Epidermal melanocyte (primary cell): ENCODE measurements around the gene GPR158.

Experiments used
- DNase-seq: peaks from one replicate; pipeline ENCODE4 v3.0.0; 2011; ENCODE audit warnings: low spot score; ENCODE audit not compliant: insufficient read length

Gene GPR158

GRCh38 chr10:25498645-25499044 lies 323.8 kb downstream of the GPR158 start:
- DNase-seq: no peak

DNA sequence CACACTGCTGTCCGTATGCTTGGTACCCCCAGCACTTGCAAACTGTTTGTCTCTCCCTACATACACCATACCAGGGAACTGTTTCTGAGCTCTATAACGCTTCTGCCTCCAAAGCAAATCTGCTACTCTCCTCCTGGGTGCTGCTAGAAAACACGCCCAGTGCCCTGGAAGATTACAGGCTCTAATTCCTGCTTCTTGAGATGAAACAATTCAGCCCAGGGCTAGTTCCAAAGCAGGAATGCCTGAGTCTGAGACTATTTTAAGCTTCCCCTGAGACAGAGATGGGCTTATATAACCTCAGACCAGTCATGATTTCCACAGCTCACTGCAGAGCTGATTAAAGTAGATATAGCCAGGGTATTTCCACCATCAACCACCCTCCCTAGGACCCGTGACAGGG lies 327.1 kb downstream of the GPR158 start:
- no peak for DNase-seq

DNA sequence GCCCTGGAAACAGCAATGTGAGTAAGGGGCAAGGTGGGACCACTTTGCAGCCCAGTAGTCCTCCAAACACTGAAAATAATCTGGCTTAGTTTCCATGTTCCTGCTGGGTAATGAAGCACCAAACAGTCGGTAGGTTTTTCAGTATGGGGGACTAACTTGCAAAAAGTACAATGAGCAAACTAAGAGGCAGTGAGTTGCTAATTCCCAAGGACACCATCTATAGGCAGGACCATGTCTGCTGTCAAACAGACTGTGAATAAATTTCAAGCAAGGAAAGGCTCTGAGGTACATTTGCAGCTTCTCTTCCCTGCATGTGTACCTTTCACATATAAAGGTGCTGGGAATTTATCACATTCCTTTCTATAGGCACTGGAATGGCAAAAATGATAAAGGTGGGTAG lies 327.7 kb downstream of the GPR158 start:
- DNase-seq: no peak

- no peak for DNase-seq
These were observed 329.5 kb downstream of the GPR158 start for GRCh38 chr10:25504306-25504705.

- DNase-seq: no peak
These were observed 330.0 kb downstream of the GPR158 start for GRCh38 chr10:25504838-25505237.

- no peak for DNase-seq
These were observed 330.7 kb downstream of the GPR158 start for GRCh38 chr10:25505466-25505865.

- DNase-seq: no peak
These were observed 332.1 kb downstream of the GPR158 start for GRCh38 chr10:25506821-25507335.

DNA sequence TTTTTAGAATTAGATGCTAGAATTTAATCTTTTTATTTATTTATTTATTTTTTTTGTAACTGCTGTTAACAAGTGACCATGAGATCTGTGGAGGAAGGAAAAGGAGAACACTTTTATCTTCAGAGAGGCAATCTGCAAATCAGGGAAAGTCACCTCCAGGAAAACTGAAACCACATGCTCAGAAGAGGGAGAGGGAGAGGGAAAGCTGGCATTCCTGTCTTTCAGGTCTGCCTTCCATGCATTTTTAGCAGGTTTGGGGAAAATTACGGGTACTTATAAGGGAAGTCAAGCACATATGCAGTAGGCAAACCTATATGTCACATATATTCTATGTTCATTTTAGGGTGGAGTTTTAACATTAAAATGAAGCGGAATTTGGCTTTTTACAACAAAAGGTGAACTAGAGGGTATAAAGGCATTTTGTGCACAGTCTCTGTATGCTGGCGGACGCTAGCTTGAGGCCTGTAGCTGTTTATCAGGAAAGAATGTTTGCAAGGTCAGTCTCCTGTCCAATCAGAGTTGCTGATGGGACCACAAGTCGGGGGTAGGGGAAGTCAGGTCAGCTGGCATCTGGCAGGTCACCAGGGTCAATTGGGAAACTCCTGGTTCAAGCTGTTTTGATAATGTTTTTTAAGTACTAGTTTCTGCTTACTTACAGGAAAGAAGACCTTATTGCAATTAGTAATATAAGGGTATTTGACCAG lies 333.5 kb downstream of the GPR158 start:
- DNase-seq: no peak

DNA sequence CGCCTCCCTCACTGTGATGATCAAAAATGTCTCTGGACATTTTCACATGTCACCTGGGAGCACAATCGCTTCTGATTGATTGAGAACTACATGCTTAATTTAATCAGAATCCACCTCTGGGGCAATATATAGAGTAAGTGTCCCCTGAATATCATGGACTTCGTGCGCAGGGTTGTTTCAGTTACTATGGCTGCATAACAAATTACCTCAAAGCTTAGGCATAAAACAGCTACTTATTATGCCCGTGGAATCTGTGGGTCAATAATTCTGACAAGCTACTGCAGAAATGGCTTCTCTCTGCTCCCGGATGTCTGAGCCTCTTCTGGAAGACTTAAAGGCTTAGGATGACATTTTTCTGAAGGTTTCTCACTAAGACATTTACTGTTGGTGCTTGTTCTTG lies 334.4 kb downstream of the GPR158 start:
- DNase-seq: no peak

GRCh38 chr10:25522294-25522693 lies 347.5 kb downstream of the GPR158 start:
- DNase-seq: no peak

DNA sequence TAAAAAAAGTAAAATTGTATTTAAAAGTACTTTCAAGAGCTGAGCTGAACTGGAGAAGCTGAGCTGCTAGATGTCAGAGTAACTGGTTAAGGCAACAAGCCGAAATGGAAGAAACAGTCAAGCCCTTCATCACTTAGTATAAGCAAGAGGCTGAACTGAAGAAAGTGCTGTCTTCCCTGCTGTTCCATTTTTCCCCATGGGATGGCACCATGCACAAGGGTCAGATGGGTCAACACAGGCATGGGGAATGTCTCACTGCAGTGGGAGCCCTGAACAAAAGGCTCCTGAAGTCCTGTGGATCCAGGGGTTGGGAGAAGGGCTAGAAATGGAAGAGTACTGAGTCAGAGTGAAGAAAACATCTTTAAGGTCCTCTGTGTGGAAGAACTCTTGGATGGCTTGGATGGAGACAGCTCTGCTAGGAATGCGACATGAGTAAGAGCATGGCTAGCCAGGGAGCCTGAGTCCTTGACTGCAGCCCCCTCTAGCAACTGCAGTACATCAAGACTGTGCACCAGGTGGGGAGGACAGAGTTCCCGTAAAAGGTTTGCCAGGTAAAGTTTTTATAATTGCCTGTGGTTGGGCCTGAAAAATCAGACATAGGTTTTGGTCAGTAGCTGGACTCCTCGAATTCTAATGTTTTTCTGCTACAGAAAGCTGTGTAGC lies 348.3 kb downstream of the GPR158 start:
- DNase-seq: no peak

GRCh38 chr10:25530306-25530705 lies 355.5 kb downstream of the GPR158 start:
- DNase-seq: no peak

DNA sequence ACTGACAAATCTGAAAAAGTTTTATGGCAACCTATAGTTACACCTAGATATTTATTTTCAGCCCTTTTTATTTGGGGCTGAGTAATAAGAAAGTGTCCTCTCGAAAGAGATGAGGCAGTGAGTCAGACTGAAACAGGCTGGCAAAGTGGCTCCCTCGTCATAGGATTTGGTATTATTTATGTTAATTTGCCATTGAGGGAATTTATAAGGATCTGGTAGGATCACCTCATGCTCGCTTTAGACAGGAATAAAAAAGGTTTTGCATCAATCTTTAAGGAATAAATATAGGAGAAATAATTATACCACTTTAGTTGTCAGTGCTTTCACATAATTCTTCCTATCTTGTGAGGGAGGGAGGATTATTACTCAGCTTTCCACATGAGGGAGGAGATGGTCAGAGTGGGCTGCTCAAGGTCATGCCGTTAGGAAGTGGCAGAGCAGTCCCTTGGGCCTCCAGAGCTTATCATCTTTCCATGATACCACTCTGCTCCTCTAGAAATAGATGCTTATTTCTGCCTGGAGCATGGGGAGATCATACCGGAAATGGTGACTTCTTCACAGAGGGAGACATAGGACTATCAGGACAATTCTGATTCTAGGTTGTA lies 356.8 kb downstream of the GPR158 start:
- no peak for DNase-seq

GRCh38 chr10:25532213-25532612 lies 357.4 kb downstream of the GPR158 start:
- DNase-seq: no peak

DNA sequence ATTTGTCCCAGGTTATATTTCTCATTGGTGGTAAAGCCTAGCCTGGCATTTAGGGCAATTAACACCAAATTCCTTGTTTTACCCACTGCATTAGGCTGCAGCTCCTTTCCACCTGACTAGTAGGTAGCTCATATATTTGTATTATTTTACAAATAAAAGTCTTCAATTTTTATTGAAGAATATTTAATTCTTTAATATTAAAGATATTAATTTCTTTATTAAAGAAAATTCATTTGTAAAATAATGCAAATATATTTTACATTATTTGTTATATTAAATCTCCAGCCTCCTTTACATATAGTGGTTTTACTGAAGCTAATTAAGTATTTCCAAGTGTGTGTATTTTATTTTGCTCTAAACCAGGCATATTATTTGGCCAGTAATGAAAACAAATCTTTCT lies 361.2 kb downstream of the GPR158 start:
- no peak for DNase-seq

DNA sequence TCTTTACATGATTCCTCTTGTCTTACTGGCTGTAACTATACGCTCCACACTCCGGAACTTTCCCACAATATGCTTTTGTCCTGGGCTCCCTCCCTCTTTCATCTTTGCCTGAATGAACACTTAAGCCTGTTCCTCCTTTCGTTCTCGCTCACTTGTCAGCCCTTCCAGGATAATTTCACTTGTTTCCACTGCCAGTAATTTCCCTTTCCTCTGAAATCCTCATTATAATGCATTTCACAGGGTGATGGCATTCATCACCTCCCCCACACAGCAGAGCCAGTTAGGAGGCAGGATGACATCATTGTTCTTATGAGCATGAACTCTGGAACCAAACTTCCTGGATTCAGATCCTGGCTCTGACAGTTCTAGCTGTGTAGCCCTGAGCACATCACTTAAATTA lies 372.6 kb downstream of the GPR158 start:
- DNase-seq: no peak

DNA sequence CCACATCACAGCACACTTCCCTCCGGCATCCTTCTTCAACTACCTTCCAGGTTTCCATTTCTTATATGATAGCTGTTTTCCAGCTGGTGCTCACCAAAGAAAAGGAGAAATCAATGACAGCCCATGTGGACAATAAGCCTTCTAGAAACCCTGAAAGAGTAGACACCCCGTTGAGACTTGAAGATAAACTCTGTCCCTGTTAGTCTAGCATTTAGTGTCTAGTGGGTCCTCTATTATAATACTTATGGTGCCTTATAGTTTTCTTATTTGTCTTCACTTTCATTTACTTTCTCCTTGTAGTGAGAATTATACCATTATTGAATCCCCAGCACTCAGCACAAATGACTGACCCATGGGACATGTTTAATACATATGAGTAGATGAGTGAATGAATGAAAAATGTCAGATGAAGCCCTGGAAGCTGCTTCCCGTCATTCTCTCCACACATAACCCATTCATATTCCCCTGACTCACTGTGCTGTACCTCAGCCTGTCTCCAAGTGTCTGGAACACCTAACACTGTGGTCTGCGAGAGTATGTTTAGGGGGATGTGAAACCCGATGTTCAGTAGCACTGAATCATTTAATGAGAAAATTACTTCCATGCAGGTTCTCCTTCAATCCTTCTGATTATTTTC lies 377.6 kb downstream of the GPR158 start:
- no peak for DNase-seq

- no peak for DNase-seq
These were observed 381.1 kb downstream of the GPR158 start for GRCh38 chr10:25555865-25556264.

DNA sequence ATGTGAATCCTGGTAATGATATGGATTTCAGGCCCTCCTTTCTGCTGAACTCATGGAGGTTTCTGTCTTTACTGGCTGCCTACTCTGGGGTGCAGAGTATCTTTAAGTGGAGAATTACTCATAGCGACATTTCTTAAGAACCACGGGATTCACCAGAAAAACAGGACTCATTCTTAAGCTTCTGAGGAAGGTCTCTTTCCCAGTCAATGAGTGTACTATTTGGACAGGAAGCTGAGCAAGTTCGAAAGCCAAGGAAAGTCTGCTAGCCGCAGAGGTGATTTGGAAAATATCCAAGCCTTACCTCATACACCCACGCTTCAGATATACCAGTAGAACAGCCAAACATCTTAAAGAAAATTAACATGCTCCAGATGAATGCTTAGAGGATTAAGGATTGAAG lies 381.7 kb downstream of the GPR158 start:
- DNase-seq: no peak

GRCh38 chr10:25557136-25557535 lies 382.3 kb downstream of the GPR158 start:
- DNase-seq: no peak

GRCh38 chr10:25561758-25562157 lies 387.0 kb downstream of the GPR158 start:
- no peak for DNase-seq

DNA sequence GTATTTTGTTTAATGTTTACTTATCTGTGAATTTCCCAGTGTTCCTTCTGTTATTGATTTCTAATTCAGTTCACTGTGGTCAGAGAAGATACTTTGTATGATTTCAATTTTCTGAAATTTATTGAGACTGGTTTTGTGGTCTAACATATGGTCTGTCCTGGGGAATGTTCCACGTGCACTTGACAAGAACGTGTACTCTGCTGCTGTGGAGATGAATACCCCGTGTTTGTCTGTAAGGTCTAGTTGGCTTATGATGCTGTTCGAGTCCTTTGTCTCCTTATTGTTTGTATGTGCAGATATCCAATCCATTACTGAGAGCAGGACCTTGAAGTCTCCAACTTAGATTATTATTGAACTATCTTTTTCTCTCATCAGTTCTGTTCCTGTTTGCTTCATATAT lies 387.7 kb downstream of the GPR158 start:
- no peak for DNase-seq
